ENCODE results near the gene HSP90AA1.
"Not testable (repeated sequence)": the region's sequence is repeated elsewhere in the genome, so short reads cannot be mapped to it uniquely, and the experiment has no call there.

The HSP90AA1 gene

DNA sequence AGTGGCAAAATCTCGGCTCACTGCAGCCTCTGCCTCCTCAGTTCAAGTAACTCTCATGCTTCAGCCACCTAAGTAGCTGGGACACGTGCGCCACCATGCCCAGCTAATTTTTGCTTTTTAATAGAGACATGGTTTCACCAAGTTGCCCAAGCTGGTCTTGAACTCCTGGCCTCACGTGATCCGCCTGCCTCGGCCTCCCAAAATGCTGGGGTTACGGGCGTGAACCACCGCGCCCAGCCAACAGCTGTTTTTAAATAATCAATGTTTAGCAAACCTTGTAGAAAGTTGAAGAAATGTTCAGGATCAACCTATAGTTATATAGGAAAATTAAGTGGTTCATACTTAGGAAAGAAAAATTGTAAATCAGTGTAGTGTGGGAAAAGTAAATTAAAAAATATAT, 6.0 kb upstream of the HSP90AA1 start:
- no peak for DNase-seq

DNA sequence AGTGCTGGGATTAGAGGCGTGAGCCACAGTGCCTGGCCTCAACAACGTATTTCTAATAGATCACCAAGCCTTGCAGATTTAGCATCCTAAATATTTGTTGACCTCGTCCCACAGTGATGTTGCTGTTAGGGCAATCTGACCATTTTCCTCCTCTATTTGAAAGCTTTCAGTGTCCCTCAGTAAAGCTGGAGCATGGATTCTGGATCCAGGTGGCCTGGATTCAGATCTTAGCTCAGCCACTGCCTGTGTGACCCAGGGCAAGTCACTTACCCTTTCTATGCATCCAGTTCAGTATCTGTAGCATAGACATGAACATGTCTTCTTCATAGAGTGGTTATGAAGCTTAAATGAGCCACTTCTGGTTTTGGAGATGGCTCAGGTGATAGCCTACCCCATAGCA, 3.9 kb upstream of the HSP90AA1 start:
- no peak for DNase-seq

DNA sequence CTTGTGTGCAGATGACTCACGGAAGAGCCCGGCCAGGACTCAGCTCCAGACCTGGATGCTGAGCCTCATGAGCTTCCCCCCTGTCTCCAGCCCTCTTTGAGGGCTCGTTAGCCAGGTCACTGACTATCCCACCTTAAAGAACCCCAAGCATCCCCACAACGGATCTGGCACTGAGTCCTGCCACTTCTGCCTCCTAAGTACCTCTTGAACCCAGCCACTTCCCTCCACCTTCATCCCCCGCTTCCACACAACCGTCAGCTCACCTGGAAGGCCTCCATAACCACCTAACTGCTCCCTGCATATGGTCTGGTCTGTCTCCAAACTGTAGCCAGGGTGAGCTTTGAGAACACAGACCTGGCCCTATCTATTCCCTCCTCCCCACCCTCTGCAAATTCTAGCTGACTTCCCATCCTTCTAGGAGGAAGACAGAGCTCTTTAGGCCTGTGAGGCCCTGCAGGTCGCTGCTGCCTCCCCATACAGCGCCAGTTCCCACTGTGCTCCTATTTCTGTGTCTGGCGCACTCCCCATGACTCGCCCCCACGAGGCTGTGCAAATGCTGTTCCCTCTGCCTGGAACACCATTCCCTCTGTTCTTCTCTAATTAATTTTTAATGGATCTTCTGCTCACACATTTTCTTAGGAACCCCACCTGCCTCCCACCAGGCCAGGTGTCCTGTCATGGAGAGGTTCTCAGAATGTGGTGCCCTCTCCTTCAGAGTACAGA, 2.9 kb upstream of the HSP90AA1 start:
- no peak for DNase-seq

DNA sequence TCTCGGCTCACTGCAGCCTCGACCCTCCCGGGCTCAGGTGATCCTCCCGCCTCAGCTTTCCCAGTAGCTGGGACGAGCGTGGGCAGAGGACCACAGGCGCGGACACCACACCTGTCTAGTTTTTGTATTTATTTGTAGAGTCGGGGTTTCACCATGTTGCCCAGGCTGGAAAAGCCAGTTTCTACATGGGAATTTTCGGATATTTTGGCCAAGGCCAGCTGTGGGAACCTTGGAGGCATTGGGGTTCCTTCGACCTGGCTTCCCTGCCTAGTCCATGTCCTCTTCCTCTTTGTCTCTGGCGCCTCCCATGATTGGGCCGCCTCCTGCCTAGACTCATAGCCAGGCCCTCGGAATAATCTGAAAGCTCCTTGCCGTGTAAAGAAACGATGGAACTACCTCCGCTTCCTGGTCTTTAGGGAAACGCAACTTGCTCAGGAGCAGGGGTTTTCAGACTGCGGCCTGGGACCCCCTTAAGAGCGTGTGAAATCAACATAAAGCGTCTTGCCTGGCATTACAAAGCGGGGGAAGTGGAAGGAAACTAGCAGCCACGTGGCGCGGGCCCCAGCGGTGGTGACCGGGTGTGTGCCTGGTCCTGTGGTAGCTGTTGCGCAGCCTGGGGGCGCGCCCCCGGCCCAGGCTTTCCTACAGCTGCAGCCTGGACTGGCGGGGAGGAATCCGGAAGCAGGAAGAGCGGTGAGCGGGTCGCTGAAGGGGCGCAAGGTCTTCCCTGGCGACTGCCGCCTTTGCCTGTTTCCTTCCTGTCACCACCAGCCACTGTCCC, 1.4 kb upstream of the HSP90AA1 start:
- peak; percentile 37 to 64 for DNase-seq

DNA sequence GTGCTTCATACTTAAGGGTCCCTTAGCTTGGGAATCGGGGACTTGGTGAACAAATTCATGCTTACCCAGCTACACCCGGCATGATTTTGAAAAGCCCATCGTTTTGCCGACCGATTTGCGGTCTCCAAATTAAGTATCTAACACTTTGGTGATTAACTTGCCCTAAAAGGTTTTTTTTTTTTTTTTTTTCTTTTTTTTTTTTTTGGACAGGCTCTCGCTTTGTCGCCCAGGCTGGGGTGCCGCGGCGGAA, 843 bp upstream of the HSP90AA1 start:
- DNase-seq: no peak

DNA sequence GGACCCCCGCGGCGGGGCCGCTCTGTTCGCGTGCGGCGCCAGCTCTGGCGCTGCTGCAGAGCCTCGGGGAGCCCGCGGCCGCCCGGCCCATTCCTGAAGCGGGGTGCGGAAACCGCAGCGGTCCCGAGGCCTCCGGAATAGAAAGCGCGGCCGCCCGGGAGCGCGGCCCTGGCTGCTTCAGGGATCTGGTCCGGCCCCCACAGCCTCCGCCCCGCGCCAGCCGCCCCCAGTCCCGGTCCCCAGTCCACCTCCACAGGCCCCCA, 204 bp downstream of the HSP90AA1 start:
- DNase-seq: no peak

DNA sequence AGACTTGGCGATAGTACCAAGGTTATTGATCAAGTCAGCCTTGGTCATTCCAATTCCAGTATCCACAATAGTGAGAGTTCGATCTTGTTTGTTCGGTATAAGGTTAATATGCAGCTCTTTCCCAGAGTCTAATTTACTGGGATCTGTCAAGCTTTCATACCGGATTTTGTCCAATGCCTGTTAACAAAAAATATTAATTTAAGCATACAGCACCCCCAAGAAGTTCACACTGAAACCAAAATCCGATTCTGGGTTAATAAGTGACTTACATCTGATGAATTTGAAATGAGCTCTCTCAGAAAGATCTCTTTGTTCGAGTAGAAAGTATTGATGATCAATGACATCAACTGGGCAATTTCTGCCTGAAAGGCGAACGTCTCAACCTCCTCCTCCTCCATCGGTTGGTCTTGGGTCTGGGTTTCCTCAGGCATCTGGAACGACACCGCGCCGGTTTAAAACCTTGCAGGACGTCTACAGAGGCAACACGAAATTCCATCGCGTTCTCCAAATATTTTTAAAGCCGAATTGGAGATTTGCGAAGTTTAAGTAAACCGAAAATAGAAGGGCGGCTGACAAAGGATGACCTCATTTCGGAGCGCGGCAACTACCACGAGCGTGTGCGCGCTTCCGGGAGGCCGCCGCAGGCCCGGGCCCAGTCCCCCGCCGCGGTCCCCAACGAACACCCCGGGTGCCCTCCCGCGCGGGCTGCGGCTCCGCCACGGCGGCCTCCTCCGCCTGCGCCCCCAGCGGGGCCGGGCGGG, 716 bp downstream of the HSP90AA1 start:
- DNase-seq: peak; percentile 70 to 79

DNA sequence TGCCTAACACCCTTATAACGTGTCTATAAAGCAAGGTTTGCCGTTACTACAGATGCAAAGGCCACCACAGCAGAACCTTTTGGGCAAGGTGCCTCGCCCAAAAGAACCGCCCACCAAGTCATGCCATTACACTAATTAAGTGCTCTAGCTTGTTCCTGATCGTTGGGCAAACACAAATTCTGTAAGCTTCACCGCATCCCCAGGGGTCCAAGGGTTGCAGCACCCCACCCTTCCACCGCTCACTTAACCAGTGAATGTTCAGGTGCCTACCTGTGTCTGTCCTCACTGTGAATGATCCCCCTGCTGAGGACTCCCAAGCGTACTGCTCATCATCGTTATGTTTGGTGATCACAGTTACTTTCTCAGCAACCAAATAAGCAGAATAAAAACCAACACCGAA, 1.4 kb downstream of the HSP90AA1 start:
- DNase-seq: peak in 1 of 2 donors; percentile 36

DNA sequence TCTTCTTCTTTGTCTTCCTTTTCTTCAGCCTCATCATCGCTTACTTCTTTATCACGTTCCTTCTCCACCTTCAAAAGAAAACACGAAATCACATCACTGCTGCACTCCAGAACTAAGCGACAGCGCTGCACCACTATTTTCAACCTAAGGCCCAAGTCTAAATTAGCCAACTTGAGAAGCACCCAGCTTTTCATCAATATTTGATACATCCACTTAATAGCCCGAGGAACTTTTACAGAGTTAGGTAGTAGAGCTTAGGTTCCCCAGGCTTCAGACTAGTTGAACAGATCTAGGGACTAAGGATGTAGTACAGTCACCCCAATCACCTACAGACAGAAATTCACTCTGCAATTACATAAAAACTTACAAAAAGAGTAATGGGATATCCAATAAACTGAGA, 1.9 kb downstream of the HSP90AA1 start:
- no peak for DNase-seq

DNA sequence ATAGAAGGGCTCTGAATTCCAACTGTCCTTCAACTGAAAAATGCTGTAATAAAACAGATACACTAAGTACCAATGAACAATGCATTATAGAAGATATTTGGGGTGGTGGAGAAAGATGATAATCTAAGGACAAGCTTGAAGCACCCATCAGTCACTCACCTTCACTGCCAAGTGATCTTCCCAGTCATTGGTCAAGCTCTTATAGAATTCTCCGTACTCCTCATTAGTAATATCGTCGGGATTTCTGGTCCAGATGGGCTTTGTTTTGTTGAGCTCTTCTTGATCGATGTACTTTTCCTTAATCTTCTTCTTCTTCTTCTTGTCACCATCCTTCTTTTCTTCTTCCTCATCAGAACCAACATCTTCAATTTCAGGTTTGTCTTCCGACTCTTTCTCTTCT, 2.3 kb downstream of the HSP90AA1 start:
- DNase-seq: not testable (repeated sequence)

DNA sequence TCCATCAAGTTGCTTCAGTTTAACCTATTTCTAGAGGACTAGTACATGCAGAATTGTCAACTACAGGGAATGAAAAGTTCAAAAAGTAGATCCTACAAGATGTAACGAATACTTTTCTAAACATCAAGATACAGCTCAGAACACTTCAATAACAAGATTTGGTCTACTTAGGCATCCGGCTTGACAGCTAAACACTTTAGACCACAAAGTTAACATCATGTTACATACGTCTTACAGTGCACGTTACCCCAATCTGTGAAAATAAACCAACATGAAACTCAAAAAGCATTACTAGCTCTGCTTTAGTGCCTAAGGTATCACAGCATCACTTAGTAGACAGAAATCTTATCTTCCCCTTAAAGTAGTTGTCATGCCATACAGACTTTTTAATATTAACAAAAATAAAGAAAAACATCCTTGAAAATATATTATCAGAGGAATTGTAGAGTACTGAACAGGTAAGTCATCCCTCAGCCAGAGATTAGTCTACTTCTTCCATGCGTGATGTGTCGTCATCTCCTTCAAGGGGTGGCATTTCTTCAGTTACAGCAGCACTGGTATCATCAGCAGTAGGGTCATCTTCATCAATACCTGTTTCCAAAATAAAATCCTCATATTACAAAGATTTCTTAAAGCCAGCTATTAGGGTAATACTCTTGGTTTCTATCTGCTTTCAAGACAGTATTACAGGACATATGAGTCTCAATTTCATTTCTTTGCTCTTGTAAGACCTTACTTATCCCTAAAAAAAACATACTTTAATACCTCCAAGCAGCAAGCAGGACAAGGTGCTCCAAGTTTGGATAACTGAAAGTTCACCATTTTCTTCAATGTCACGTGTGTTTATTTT, 5.4 kb downstream of the HSP90AA1 start:
- no peak for DNase-seq

DNA sequence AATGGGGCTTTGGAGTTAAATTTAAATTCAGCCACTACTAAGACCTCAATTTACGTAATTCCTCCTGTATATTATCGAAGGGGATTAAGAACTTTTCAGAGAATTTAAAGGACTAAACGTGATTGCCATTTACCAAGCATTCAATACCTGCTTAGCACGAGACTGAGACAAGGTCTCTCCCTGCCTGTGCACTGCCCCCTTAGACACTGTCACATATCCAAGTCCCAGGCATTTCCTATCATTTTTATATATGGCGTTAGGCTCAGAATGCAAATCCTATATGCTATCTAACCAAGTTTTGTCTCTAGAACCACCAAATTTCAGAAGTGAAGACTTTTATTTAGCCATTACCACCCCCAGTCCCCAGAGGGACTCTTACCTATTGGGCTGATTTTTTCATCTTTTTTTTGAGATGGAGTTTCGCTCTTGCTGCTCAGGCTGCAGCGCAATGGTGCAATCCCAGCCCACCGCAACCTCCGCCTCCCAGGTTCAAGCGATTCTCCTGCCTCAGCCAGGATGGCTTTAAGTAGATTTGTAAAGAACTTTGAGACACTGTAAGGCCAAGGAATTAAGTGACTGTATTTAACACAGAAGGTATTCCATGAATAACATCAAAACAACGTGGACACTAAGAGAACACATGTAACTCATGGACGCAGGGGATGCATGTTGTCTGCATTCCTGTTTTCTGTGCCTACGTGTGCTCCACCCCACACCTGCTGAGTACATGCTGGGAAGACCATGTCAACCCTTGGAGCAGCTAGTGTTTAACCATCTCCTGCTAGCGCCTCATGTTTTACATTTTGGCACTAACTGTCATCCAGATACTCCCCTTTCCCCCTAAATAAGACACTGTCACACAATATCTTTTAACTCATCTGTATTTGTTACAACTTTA, 6.4 kb downstream of the HSP90AA1 start:
- peak in 1 of 2 donors; percentile 33 for DNase-seq

DNA sequence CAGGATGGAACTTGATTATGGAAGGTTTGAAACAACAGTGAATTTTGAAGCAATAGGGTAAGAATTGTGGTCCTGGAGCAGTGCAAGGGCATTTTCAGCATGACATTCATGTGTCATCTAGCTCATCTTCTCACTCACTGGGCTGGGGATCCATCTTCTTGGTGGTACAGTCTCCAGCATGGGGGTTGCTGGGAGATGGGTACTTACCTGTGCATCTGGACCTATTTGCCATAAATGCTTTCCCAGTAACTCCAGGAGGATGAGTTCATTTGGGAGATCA, 7.2 kb downstream of the HSP90AA1 start:
- DNase-seq: peak in 1 of 2 donors; percentile 45

DNA sequence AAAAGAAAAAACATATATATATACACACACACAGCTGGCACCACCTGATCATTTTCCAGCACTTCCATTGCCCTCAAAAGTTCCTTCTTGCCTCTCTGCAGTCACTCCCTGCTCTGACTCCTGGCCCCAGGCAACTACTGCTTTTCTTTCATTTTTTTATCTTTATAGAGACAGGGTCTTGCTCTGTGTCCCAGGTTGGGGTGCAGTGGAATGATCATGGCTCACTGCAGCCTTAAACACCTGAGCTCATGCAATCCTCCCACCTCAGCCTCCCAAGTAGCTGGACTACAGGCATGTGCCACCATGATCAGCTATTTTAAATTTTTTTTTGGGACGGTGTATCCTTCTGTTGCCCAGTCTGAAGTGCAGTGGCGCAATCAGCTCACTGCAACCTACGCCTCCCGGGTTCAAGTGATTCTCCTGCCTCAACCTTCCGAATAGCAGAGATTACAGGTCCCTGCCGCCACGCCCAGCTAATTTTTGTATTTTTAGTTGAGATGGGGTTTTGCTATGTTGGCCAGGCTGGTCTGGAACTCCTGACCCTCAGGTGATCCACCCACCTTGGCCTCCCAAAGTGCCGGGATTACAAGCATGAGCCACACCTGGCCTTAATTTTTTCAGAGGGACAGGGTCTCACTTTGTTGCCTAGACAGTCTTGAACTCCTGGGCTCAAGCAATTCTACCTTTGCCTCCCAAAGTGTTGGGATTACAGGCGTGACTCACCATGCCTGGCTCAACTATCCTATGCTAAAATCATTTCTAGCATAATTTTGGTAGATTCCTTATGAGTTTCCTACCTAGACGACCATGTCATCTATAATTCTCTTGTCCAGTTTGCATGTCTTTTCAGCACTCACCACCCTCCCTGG, 7.8 kb downstream of the HSP90AA1 start:
- peak; percentile 34 to 49 for DNase-seq

DNA sequence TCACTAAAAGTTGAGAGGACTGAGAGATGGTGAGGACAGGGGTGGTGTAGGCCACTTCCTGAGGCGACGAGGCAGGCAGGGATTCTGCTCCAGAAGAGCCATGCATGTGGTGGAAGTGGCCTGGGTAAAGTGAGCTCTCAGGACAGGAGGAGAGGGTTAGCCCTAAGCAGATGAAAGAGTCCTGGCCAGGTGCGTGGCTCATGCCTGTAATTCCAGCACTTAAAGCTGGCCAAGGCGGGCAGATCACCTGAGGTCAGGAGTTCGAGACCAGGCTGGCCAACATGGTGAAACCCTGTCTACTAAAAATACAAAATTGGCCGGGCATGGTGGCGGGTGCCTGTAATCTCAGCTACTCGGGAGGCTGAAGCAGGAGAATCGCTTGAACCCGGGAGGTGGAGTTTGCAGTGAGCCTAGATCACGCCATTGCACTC, 8.5 kb downstream of the HSP90AA1 start:
- DNase-seq: peak; percentile 23 to 40

DNA sequence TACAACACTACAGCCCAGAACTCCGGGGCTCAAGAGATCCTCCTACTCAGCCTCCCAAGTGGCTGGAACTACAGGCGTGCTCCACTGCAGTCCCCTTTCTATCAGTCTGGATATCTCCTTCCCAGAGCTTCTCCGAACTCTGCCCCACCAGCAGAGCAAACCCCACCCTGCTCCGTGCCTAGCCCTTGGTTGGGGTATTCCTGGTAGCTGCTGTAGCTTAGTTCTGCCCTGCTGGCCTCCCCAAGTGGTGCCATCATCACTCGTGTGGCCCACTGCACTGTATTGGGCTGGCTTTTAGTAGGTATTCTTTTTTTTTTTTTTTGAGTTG, 9.5 kb downstream of the HSP90AA1 start:
- DNase-seq: peak; percentile 31 to 51

DNA sequence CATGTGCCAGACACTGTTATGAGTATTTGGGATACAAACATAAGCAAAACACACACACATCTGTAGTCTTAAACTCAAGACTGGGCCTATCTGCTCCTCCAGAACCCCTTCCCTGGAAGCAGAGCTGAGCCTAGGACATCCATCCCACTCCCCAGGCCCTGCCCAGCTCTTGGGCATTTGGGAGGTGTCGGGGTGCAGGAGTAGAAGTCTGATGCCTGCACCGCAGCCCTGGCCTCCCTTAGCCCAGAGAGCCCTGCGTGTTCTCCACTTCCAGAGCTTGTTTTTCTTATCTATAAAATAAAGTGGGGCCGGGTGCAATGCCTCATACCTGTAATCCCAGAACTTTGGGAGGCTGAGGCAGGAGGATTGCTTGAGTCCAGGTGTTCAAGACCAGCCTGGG, 11.7 kb downstream of the HSP90AA1 start:
- DNase-seq: peak in 1 of 2 donors; percentile 37

DNA sequence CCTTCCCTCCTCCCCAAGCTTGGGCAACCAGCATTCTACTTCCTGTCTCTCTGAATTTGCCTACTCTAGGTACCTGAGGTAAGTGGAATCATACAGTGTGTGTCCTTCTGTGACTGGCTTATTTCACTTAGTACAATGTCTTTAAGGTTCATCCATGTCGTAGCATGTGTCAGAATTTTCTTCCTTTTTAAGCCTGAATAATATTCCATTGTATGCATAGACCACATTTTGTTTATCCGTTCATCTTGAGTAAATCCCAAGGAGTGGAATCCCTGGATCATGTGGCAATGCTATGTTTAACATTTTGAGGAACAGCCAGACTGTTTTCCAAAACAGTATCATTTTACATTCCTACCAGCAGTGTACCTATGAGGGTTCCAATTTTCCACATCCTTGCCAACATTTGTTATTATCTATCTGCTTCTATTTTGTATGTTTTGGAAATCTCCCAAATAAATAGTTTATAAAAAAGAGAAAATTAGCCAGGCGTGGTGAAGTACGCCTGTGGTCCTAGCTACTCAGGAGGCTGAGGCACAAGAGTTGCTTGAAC, 12.4 kb downstream of the HSP90AA1 start:
- DNase-seq: no peak

DNA sequence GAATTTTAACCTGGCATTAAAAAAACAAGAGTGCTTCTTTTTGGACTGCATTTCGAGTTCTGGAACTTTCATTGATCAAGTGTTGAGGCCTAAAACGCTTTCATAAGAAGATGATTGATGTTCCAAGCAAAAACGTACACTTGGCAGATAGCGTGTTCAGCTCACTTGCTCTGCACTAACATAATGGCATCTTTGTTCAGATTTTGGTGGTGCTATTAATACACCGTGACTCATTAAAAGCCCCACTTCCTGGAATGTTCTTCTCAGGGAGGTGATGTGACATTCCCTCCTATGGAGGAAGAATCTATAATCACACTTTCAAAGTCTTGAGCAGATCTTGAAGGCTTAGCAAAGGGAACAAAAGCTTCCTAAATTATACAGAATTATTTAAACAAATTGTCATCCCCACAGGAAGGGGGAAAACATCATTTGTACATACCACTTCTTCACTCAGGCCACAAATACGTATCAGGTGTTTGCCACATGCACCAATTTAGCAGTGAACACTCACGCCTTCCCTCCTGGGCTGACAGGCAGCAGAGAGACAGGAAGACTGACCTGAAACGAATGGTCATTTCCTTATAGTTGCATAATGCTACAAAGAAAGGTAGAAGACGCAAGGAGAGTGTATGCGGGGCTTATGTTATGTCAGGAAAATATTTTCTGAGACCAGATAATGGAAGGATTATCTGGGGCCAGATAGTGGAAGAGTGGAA, 15.4 kb downstream of the HSP90AA1 start:
- DNase-seq: no peak

DNA sequence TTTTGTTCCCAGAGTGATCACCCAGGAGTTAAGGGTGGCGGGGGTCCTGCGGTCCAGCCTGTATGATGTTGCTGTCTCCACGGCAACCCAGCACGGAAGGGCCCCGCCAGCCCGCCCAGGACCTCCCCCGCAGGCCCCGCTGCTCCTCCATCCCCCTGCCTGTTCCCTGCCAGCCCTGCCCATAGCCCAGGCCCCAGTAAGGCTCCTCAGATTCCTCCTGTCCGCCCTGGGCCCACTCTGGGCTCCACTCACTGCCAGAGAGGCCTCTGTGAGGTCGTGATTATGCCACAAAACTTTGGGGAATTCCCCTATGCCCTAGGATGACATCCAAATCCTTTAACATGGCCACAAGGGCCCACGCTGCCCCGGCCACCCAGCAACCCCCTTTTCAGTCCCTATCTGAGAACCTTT, 20.8 kb downstream of the HSP90AA1 start:
- no peak for DNase-seq

DNA sequence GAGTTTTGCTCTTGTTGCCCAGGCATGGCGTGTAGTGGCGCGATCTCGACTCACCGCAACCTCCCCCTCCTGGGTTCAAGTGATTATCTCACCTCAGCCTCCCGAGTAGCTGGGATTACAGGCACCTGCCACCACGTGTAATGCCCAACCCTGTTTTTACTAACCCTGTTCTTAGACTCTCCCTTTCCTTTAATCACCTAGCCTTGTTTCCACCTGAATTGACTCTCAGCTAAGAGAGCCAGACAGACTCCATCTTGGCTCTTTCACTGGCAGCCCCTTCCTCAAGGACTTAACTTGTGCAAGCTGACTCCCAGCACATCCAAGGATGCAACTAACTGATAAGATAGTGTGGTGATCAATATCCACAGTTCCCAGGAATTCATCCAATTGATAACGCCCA, 22.3 kb downstream of the HSP90AA1 start:
- not testable (repeated sequence) for DNase-seq

All from CD4-positive, alpha-beta T cell treated with Interferon alpha-2 for 1 hour (primary cell).